Measurements from ENCODE around the gene BBLN. TPM values are rescaled to one million over a fixed set of nuclear protein-coding genes. Genes with fewer than 3 reads are reported as not detected.
A peak's percentile ranks its signal among the peaks of the same experiment; 100 is the strongest.
"Not testable (repeated sequence)": the region's sequence is repeated elsewhere in the genome, so short reads cannot be mapped to it uniquely, and the experiment has no call there.

BBLN gene
- total RNA-seq, 1 donor from 2014 or later = 41.7 TPM

GRCh38 chr9:128180447-128180846 lies 20.4 kb downstream of the BBLN start:
- intact Hi-C loops (cut with micrococcal nuclease) = no loop called here
- DNase-seq (no peak), ATAC-seq (no peak)

- DNase-seq = peak; percentile 72
- intact Hi-C loops (cut with micrococcal nuclease); ATAC-seq: not testable (repeated sequence)
Observed at GRCh38 chr9:128181480-128181879, 21.4 kb downstream of the BBLN start.

GRCh38 chr9:128182893-128183588 lies 23.0 kb downstream of the BBLN start:
- ATAC-seq (no peak), DNase-seq (no peak)
- intact Hi-C loops (cut with micrococcal nuclease) = no loop called here

GRCh38 chr9:128185979-128186965 lies 26.2 kb downstream of the BBLN start:
- DNase-seq = no peak
- ATAC-seq = no peak
- intact Hi-C loops (cut with micrococcal nuclease) = no loop called here

- DNase-seq (no peak), ATAC-seq (no peak)
- intact Hi-C loops (cut with micrococcal nuclease) = no loop called here
Observed at GRCh38 chr9:128187361-128187760, 27.3 kb downstream of the BBLN start.

- intact Hi-C loops (cut with micrococcal nuclease) = no loop called here
- ATAC-seq (no peak), DNase-seq (no peak)
Observed at GRCh38 chr9:128188209-128188608, 28.1 kb downstream of the BBLN start.

- DNase-seq (no peak), ATAC-seq (no peak)
- intact Hi-C loops (cut with micrococcal nuclease) = no loop called here
Observed at GRCh38 chr9:128190013-128190412, 29.9 kb downstream of the BBLN start.

GRCh38 chr9:128190516-128191405 lies 30.7 kb downstream of the BBLN start:
- ATAC-seq (peak; percentile 31), DNase-seq (no peak)
- intact Hi-C loops (cut with micrococcal nuclease) = no loop called here

GRCh38 chr9:128191406-128192046 lies 31.5 kb downstream of the BBLN start, which contains the start of gene CIZ1:
Gene CIZ1, minus strand, starts transcription at chr9:128191572. Its CDS starts 715 bp downstream, at chr9:128190857.
- intact Hi-C loops (cut with micrococcal nuclease) = no loop called here
- DNase-seq = peak; percentile 90
- ATAC-seq = peak; percentile 95

GRCh38 chr9:128192601-128193371 lies 32.7 kb downstream of the BBLN start:
- DNase-seq (peak; percentile 81), ATAC-seq (peak; percentile 72)
- intact Hi-C loops (cut with micrococcal nuclease) = no loop called here

GRCh38 chr9:128193469-128194096 lies 33.5 kb downstream of the BBLN start:
- DNase-seq (no peak), ATAC-seq (no peak)
- intact Hi-C loops (cut with micrococcal nuclease) = no loop called here

- intact Hi-C loops (cut with micrococcal nuclease) = no loop called here
- DNase-seq = no peak
Observed at GRCh38 chr9:128201441-128202369, 41.6 kb downstream of the BBLN start.

GRCh38 chr9:128202648-128203023 lies 42.6 kb downstream of the BBLN start:
- ATAC-seq (no peak), DNase-seq (no peak)
- intact Hi-C loops (cut with micrococcal nuclease) = no loop called here

More at GRCh38 chr9:128201441-128202369, 41.6 kb downstream of the BBLN start:
- ATAC-seq = no peak

GRCh38 chr9:128203024-128203706 lies 43.1 kb downstream of the BBLN start, which contains the start of gene DNM1:
Gene DNM1, plus strand, starts transcription at chr9:128203379. Its CDS starts 92 bp downstream, at chr9:128203471.
- ATAC-seq (peak; percentile 87), DNase-seq (peak; percentile 83)
- intact Hi-C loops (cut with micrococcal nuclease) = no loop called here

GRCh38 chr9:128203707-128204551 lies 43.9 kb downstream of the BBLN start:
- DNase-seq (peak; percentile 54), ATAC-seq (peak; percentile 61)
- intact Hi-C loops (cut with micrococcal nuclease) = no loop called here

All from left ventricle myocardium superior (tissue), 1 donor.